Gastroesophageal sphincter (tissue), 4 donors: ENCODE results near the gene NAALAD2. TPM values are rescaled to one million over a fixed set of nuclear protein-coding genes. Genes with fewer than 3 reads are reported as not detected.

Source experiments
- ATAC-seq: fragments of 150-250 bp; one replicate; pipeline ENCODE4 v1.9.1; 2016; ENCODE audit warnings: mild to moderate bottlenecking, moderate library complexity
- H3K27ac ChIP-seq, 4 donors: fragments of 200-600 bp; sonication (generic) in 3 of 4; 1 replicate in 3 of 4; 2 replicates in 1 of 4; pipeline ENCODE4 v1.5.1; 2016 to 2019
- H3K27me3 ChIP-seq: fragments of 200-600 bp; sonication (generic); one replicate; pipeline ENCODE4 v1.5.1; 2019
- H3K36me3 ChIP-seq, 2 donors: fragments of 200-600 bp; sonication (generic); one replicate each; pipeline ENCODE4 v1.5.1; 2019; ENCODE audit warnings: control low read depth in 1 of 2
- H3K4me1 ChIP-seq, 3 donors: fragments of 200-600 bp; sonication (generic); 1 replicate in 2 of 3; 2 replicates in 1 of 3; pipeline ENCODE4 v1.5.1; 2016 to 2019; ENCODE audit warnings: control low read depth in 2 of 3
- H3K4me3 ChIP-seq, 2 donors: fragments of 200-600 bp; sonication (generic); one replicate each; pipeline ENCODE4 v1.5.1; 2019; ENCODE audit warnings: mild to moderate bottlenecking in 1 of 2, moderate library complexity in 1 of 2
- H3K9me3 ChIP-seq, 3 donors: fragments of 200-600 bp; sonication (generic); one replicate each; pipeline ENCODE4 v1.5.1; 2017 to 2019; ENCODE audit warnings: control low read depth in 2 of 3
- EP300 ChIP-seq: sonication (generic); formaldehyde crosslinking; IDR thresholded peaks from one replicate; pipeline ENCODE4 v1.6.1; 2017; ENCODE audit warnings: antibody characterized with exemption, mild to moderate bottlenecking
- POLR2A ChIP-seq, 2 donors: fragments of 450-650 bp; IDR thresholded peaks; one replicate each; pipeline ENCODE4 v1.6.1; 2017; ENCODE audit warnings: antibody characterized with exemption in 2 of 2, mild to moderate bottlenecking in 2 of 2, moderate library complexity in 1 of 2
- POLR2AphosphoS5 ChIP-seq: sonication (generic); formaldehyde crosslinking; IDR thresholded peaks from one replicate; pipeline ENCODE4 v1.6.1; 2017; ENCODE audit warnings: antibody characterized with exemption
- WGBS, 2 donors: methylation state at CpG; one replicate each; pipeline ENCODE4 v1.1.5; 2018; ENCODE audit warnings: low coverage in 1 of 2; 5-methylcytosine and 5-hydroxymethylcytosine counted together
- total RNA-seq, 4 donors: library from RNA; depleted of rRNA; stranded (reverse); fragments of >200 nt; gene quantifications; one replicate each; pipeline ENCODE4 v1.1.0, GENCODE V29; 2016
- TF ChIP-seq, protein P1 (sequence below), 4 experiments: fragments of 200-600 bp in 2 of 4; fragments of 450-650 bp in 2 of 4; sonication (generic) in 1 of 4; IDR thresholded peaks; one replicate each; pipeline ENCODE4 v1.5.1; 2017 to 2019; ENCODE audit warnings: antibody characterized with exemption in 4 of 4, mild to moderate bottlenecking in 2 of 4, moderate library complexity in 2 of 4

The NAALAD2 gene
- total RNA-seq, 4 donors from 2014 or later: 0.66 to 2.8 (median 1.7) TPM

DNA sequence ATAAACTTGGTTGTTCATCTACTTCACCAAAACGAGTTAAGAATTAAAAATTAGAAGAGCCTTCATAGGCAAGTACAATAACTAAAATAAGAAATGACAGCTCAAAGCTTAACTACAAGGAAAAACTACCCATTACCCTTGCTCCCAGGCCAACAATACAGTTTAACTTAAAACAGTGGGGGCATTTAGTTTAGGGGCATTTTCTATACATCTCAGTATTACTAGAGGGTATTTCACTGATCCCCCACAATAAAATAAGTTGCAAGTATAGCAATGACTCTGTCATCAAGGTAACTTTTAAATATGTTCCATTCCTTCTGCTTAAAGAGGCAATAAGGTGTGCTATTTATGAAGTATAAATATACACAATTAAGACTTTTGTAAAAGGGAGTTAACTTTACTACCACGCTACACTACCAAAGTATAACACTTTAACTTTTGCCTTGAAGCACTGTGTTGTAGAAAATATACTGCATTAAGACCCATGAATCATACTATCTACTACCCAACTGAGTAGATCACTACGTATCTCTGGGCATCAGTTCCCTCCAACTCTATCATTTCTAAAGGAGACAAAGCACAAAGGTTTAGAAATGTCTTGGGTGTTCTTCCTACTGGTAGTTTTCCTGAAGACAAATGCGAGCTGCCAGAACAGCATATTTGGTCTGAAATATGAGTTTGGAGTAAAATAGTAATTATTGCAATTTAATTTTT is 58.6 kb downstream of the NAALAD2 start:
- Histone ChIP-seq H3K27ac (no peak overlapping the region), H3K4me1 (no peaks in the 10 kb centered on the region), H3K9me3 (no peaks in the 10 kb centered on the region), H3K36me3 (peaks cover 0 to 5% of the 10 kb centered on the region in 2 donors), H3K4me3 (no peak overlapping the region), H3K27me3 (no peaks in the 10 kb centered on the region)
- 86 to 89% methylated on average over 4 of the region's 4 CpGs for WGBS, 2 donors
- TF ChIP-seq, protein P1, sequence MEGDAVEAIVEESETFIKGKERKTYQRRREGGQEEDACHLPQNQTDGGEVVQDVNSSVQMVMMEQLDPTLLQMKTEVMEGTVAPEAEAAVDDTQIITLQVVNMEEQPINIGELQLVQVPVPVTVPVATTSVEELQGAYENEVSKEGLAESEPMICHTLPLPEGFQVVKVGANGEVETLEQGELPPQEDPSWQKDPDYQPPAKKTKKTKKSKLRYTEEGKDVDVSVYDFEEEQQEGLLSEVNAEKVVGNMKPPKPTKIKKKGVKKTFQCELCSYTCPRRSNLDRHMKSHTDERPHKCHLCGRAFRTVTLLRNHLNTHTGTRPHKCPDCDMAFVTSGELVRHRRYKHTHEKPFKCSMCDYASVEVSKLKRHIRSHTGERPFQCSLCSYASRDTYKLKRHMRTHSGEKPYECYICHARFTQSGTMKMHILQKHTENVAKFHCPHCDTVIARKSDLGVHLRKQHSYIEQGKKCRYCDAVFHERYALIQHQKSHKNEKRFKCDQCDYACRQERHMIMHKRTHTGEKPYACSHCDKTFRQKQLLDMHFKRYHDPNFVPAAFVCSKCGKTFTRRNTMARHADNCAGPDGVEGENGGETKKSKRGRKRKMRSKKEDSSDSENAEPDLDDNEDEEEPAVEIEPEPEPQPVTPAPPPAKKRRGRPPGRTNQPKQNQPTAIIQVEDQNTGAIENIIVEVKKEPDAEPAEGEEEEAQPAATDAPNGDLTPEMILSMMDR (IDR thresholded peaks at IDR 0.05): no peak
- TF ChIP-seq POLR2AphosphoS5: no peak
- no peak for ATAC-seq

DNA sequence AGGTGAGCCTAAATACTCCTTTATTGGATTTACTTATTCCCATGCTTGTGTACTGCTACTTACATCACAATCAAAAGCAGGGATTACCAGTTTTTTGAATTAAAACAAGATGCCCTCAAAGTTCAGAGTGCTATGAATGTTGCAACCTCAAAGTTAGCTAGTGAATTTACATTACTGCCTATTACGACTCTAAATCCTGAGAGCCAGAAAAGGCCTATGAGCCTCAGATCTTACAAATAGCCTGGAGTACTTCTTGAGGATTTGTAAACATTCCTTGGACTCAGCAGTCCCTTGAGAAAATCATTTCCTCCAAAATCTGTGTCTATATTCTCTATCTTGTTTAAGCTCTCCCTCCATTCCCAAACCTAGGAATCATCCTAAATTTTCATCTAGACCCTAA is 62.9 kb downstream of the NAALAD2 start:
- Histone ChIP-seq H3K4me3 (no peak overlapping the region), H3K4me1 (no peaks in the 10 kb centered on the region), H3K9me3 (no peaks in the 10 kb centered on the region), H3K27ac (no peak overlapping the region), H3K27me3 (no peaks in the 10 kb centered on the region), H3K36me3 (peaks cover 0 to 30% of the 10 kb centered on the region in 2 donors)
- ATAC-seq: no peak
- 70 to 75% methylated on average over 1 of the region's 1 CpG for WGBS, 2 donors
- TF ChIP-seq EP300 (no peak), POLR2A (IDR thresholded peaks at IDR 0.05) (no peak), POLR2AphosphoS5 (no peak)
- TF ChIP-seq, protein P1 (IDR thresholded peaks at IDR 0.05): no peak

DNA sequence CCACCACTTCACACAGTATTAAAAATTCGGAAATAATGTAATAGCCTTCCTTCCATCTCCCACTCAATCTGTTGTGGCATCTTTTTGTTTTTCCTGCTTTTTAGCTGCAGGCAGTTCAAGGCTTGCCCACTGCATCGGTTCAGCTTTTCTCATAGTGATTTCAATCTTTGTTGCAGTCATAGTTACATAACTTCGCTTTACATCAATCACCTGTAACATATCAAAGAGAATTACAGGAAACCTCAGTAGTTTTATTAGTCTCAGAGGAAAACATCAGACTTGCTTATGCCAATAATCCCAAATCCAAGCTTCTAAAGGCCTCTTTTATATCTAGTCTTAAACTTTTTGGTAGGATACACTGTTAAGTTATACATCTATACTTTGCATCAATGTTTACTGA is 67.9 kb downstream of the NAALAD2 start:
- no peak for ATAC-seq
- H3K27ac ChIP-seq: no peak overlapping the region
- H3K4me3 ChIP-seq: no peak overlapping the region
- H3K36me3 ChIP-seq: peaks cover 0 to 73% of the 10 kb centered on the region in 2 donors
- 61 to 89% methylated on average over 3 of the region's 3 CpGs for WGBS, 2 donors
- no peaks in the 10 kb centered on the region for H3K27me3 ChIP-seq
- peaks cover 0 to 13% (median 0%) of the 10 kb centered on the region in 3 donors for H3K4me1 ChIP-seq
- TF ChIP-seq POLR2A (IDR thresholded peaks at IDR 0.05): no peak
- TF ChIP-seq POLR2AphosphoS5: no peak
- TF ChIP-seq EP300: no peak
- TF ChIP-seq, protein P1 (IDR thresholded peaks at IDR 0.05): no peak
- H3K9me3 ChIP-seq: no peaks in the 10 kb centered on the region

DNA sequence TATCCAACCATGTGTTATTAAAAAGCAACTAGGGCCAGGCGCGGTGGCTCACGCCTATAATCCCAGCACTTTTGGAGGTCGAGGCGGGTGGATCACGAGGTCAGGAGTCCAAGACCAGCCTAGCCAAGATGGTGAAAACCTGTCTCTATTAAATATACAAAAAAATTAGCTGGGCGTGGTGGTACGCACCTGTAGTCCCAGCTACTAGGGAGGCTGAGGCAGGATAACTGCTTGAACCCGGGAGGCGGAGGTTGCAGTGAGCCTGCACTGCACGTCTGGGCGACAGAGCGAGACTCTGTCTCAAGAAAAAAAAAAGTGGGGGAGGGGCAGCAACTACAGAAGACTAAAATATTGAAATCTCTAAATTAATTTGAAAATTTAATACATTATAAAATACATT is 69.9 kb downstream of the NAALAD2 start:
- peaks cover 0 to 13% (median 0%) of the 10 kb centered on the region in 3 donors for H3K4me1 ChIP-seq
- no peaks in the 10 kb centered on the region for H3K9me3 ChIP-seq
- WGBS, 2 donors: 86 to 90% methylated on average over 12 to 13 of the region's 13 CpGs
- TF ChIP-seq POLR2A (IDR thresholded peaks at IDR 0.05) (no peak), POLR2AphosphoS5 (no peak), EP300 (no peak)
- TF ChIP-seq, protein P1 (IDR thresholded peaks at IDR 0.05): no peak
- no peak overlapping the region for H3K27ac ChIP-seq
- H3K27me3 ChIP-seq: no peaks in the 10 kb centered on the region
- peaks cover 0 to 85% of the 10 kb centered on the region in 2 donors for H3K36me3 ChIP-seq
- H3K4me3 ChIP-seq: no peak overlapping the region
- ATAC-seq: no peak
